GM12873 (cell line): Measurements from ENCODE around the gene FKBP2.

Experiments
- CTCF ChIP-seq: IDR thresholded peaks from 2 replicates; pipeline ENCODE4 v1.5.1; 2012; ENCODE audit warnings: low read depth, mild to moderate bottlenecking, moderate library complexity, low read length, control low read depth; ENCODE audit not compliant: insufficient read depth; ENCODE audit errors: missing control alignments

The FKBP2 gene

GRCh38 chr11:64240435-64241240 is at the start of gene FKBP2:
TSS of gene FKBP2 (plus strand) at chr11:64241095. CDS start at chr11:64242388, 1,293 bp downstream.
- no peak for TF ChIP-seq CTCF

- TF ChIP-seq CTCF, result no peak
Observed at GRCh38 chr11:64192434-64192833, 48.5 kb upstream of the FKBP2 start.

- TF ChIP-seq CTCF, result no peak
Observed at GRCh38 chr11:64196626-64197025, 44.3 kb upstream of the FKBP2 start.

DNA sequence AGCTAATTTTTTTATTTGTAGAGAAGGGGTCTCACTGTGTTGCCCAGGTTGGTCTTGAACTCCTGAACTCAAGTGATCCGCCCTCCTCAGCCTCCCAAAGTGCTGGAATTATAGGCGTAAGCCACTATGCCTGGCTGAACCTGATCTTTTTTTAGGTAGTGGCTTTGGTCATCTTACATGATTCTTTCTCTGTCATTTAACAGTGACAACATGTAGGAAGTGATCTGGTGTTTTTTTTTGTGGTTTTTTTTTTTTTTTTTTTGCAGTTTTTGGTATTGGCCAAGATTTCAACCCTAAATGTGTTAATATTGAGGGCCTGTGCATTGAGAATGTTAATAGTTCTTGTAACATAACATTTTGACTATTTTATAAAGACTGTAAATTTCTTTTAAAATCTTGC is 42.4 kb upstream of the FKBP2 start:
- no peak for TF ChIP-seq CTCF

GRCh38 chr11:64201543-64201942 is 39.4 kb upstream of the FKBP2 start:
- TF ChIP-seq CTCF, result no peak

DNA sequence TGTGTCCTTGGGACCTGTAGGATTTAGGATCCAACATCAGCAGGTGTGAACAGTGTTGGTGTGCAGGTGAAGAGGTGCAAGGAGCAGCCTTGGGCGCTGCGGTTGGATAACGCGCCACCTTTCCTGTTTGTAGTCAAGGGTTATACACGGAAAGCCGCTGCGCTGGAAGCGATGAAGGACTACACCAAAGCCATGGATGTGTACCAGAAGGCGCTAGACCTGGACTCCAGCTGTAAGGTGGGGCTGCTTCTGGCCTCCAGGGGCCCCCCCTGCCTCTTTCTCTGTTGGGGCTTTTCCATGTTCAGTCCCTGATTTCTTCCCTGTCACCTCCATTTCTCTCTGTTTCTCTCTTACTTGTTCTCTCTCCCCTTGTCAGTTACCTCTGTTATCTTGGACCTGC is 37.9 kb upstream of the FKBP2 start:
- TF ChIP-seq CTCF, result no peak

GRCh38 chr11:64203421-64204079 is 37.3 kb upstream of the FKBP2 start:
- no peak for TF ChIP-seq CTCF
